ENCODE results near the gene FARS2. TPM values are rescaled to one million over a fixed set of nuclear protein-coding genes. Genes with fewer than 3 reads are reported as not detected.

FARS2 gene
- total RNA-seq, 1 experiment from 2014 or later = 15.0 TPM

DNA sequence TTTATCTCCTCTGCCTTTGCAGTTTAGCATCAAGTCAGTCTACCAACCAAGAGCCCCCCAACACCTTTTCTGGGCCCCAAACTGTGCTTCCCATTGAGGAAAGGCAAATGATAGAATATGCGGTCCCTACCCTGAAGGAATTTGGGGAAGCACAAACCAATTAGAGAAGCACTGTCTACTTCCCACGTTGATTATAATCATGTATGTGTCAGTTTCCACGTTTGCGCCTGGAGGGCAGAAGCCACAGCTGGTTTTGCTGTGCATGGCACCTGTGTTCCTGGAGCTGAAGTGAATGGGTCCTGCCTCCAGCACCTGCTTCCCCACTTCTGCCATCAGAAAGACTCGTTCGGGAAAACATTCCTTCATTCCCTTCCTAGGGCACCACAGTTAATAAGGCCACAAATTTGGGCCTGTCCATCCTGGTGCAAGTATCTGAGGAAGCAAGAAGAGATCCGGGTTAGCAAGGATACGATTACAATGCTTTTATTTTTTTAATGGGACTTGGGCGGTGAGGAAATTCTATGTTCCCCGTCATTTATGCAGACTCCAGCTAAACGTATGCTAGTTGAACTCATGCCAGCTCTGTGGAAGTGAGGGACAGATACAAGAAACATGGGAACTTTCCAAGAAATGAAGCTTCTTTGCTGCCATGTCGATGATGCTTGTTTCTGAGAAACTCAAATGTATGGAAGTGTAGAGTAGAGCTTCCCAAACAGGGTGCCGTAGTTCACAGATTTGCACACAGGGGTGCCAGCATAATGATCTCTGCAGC lies 411.9 kb downstream of the FARS2 start:
- Mint-ChIP-seq H3K9me3 (no peaks in the 10 kb centered on the region), H3K36me3 (no peaks in the 10 kb centered on the region), H3K4me1 (peaks cover 42% of the 10 kb centered on the region), H3K27me3 (ENCODE audit: low read depth) (no peaks in the 10 kb centered on the region), H3K27ac (peak overlapping the region; percentile 44), H3K4me3 (no peak overlapping the region)
- ATAC-seq (no peak), DNase-seq (ENCODE audit: low spot score) (no peak)
- POLR2A ChIA-PET = no interaction called here
- CTCF ChIA-PET = interaction anchor here (3.9 kb wide), 1 partner anchor 202 kb away, joined by 29 read pairs; no protein-coding TSS in a partner anchor
- TF ChIP-seq, protein P1, sequence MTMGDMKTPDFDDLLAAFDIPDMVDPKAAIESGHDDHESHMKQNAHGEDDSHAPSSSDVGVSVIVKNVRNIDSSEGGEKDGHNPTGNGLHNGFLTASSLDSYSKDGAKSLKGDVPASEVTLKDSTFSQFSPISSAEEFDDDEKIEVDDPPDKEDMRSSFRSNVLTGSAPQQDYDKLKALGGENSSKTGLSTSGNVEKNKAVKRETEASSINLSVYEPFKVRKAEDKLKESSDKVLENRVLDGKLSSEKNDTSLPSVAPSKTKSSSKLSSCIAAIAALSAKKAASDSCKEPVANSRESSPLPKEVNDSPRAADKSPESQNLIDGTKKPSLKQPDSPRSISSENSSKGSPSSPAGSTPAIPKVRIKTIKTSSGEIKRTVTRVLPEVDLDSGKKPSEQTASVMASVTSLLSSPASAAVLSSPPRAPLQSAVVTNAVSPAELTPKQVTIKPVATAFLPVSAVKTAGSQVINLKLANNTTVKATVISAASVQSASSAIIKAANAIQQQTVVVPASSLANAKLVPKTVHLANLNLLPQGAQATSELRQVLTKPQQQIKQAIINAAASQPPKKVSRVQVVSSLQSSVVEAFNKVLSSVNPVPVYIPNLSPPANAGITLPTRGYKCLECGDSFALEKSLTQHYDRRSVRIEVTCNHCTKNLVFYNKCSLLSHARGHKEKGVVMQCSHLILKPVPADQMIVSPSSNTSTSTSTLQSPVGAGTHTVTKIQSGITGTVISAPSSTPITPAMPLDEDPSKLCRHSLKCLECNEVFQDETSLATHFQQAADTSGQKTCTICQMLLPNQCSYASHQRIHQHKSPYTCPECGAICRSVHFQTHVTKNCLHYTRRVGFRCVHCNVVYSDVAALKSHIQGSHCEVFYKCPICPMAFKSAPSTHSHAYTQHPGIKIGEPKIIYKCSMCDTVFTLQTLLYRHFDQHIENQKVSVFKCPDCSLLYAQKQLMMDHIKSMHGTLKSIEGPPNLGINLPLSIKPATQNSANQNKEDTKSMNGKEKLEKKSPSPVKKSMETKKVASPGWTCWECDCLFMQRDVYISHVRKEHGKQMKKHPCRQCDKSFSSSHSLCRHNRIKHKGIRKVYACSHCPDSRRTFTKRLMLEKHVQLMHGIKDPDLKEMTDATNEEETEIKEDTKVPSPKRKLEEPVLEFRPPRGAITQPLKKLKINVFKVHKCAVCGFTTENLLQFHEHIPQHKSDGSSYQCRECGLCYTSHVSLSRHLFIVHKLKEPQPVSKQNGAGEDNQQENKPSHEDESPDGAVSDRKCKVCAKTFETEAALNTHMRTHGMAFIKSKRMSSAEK (CRISPR knock-in tag; IDR thresholded peaks at IDR 0.05; ENCODE audit: borderline replicate concordance) = no peak
- no peak for TF ChIP-seq SMAD4 (CRISPR knock-in tag; IDR thresholded peaks at IDR 0.05)
- TF ChIP-seq TEAD4 (CRISPR knock-in tag; IDR thresholded peaks at IDR 0.05) = no peak
- no peak for TF ChIP-seq EMX1 (CRISPR knock-in tag; IDR thresholded peaks at IDR 0.05)
- no peak for TF ChIP-seq KAT7 (CRISPR knock-in tag; IDR thresholded peaks at IDR 0.05; ENCODE audit: borderline replicate concordance)
- TF ChIP-seq, protein P2, sequence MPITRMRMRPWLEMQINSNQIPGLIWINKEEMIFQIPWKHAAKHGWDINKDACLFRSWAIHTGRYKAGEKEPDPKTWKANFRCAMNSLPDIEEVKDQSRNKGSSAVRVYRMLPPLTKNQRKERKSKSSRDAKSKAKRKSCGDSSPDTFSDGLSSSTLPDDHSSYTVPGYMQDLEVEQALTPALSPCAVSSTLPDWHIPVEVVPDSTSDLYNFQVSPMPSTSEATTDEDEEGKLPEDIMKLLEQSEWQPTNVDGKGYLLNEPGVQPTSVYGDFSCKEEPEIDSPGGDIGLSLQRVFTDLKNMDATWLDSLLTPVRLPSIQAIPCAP (CRISPR knock-in tag; IDR thresholded peaks at IDR 0.05) = no peak
- TF ChIP-seq, protein P3, sequence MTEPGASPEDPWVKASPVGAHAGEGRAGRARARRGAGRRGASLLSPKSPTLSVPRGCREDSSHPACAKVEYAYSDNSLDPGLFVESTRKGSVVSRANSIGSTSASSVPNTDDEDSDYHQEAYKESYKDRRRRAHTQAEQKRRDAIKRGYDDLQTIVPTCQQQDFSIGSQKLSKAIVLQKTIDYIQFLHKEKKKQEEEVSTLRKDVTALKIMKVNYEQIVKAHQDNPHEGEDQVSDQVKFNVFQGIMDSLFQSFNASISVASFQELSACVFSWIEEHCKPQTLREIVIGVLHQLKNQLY (CRISPR knock-in tag; IDR thresholded peaks at IDR 0.05) = no peak
- TF ChIP-seq, protein P4, sequence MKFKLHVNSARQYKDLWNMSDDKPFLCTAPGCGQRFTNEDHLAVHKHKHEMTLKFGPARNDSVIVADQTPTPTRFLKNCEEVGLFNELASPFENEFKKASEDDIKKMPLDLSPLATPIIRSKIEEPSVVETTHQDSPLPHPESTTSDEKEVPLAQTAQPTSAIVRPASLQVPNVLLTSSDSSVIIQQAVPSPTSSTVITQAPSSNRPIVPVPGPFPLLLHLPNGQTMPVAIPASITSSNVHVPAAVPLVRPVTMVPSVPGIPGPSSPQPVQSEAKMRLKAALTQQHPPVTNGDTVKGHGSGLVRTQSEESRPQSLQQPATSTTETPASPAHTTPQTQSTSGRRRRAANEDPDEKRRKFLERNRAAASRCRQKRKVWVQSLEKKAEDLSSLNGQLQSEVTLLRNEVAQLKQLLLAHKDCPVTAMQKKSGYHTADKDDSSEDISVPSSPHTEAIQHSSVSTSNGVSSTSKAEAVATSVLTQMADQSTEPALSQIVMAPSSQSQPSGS (CRISPR knock-in tag; IDR thresholded peaks at IDR 0.05; ENCODE audit: borderline replicate concordance, low read depth) = no peak
- TF ChIP-seq, protein P5, sequence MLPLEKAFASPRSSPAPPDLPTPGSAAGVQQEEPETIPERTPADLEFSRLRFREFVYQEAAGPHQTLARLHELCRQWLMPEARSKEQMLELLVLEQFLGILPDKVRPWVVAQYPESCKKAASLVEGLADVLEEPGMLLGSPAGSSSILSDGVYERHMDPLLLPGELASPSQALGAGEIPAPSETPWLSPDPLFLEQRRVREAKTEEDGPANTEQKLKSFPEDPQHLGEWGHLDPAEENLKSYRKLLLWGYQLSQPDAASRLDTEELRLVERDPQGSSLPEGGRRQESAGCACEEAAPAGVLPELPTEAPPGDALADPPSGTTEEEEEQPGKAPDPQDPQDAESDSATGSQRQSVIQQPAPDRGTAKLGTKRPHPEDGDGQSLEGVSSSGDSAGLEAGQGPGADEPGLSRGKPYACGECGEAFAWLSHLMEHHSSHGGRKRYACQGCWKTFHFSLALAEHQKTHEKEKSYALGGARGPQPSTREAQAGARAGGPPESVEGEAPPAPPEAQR (CRISPR knock-in tag; IDR thresholded peaks at IDR 0.05) = no peak

DNA sequence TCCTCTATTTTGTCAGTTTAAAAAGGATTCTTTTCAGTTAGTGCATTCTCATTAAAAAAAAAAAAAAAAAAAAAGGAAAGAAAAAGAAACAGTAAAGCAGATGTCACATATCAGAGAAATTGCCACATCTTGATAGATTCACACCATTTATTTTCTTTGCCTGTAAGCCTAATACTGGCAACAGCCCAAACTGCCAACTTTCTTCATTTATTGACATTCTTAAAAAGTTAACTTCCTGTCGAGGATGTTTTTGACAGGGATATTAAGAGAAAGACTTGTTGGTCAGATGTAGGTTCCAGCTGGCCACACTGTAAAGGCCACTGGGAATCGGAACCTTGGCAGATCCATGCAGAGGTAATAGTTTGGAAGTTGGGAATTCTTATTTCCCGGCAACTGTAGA lies 412.8 kb downstream of the FARS2 start:
- H3K27me3 Mint-ChIP-seq (ENCODE audit: low read depth) = no peaks in the 10 kb centered on the region
- TF ChIP-seq KAT7 (CRISPR knock-in tag; IDR thresholded peaks at IDR 0.05; ENCODE audit: borderline replicate concordance) = no peak
- DNase-seq (ENCODE audit: low spot score) (no peak), ATAC-seq (no peak)
- H3K4me1 Mint-ChIP-seq = peaks cover 49% of the 10 kb centered on the region
- no peak overlapping the region for H3K4me3 Mint-ChIP-seq
- ChIA-PET POLR2A (no interaction called here), CTCF (interaction anchor here (3.9 kb wide), 1 partner anchor 203 kb away, joined by 29 read pairs; no protein-coding TSS in a partner anchor)
- no peaks in the 10 kb centered on the region for H3K9me3 Mint-ChIP-seq
- no peak overlapping the region for H3K27ac Mint-ChIP-seq
- H3K36me3 Mint-ChIP-seq = no peaks in the 10 kb centered on the region

DNA sequence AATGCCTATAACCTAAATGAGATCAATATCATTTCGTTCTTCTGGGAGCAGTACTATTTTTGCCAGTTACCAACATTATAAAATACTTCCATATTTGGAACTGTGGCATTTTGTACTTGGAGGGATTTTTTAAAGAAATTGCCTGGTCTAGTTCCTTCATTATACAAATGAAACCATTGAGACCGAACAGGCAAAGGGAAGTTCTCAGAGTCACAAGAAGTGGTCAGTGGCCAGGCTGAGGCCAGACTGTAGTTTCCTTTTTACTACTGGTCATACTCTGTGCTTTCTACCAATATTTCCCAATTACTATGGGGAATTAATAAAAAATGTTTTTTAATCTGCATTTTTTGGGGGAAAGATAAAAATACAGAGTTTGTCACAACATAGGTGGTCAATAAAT lies 413.4 kb downstream of the FARS2 start:
- no peak for ATAC-seq
- POLR2A ChIA-PET = no interaction called here
- no peak overlapping the region for H3K4me3 Mint-ChIP-seq
- TF ChIP-seq, protein P6, sequence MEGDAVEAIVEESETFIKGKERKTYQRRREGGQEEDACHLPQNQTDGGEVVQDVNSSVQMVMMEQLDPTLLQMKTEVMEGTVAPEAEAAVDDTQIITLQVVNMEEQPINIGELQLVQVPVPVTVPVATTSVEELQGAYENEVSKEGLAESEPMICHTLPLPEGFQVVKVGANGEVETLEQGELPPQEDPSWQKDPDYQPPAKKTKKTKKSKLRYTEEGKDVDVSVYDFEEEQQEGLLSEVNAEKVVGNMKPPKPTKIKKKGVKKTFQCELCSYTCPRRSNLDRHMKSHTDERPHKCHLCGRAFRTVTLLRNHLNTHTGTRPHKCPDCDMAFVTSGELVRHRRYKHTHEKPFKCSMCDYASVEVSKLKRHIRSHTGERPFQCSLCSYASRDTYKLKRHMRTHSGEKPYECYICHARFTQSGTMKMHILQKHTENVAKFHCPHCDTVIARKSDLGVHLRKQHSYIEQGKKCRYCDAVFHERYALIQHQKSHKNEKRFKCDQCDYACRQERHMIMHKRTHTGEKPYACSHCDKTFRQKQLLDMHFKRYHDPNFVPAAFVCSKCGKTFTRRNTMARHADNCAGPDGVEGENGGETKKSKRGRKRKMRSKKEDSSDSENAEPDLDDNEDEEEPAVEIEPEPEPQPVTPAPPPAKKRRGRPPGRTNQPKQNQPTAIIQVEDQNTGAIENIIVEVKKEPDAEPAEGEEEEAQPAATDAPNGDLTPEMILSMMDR (IDR thresholded peaks at IDR 0.05) = no peak
- TF ChIP-seq CBFB (CRISPR knock-in tag; IDR thresholded peaks at IDR 0.05; ENCODE audit: low read depth) (no peak), SMAD4 (CRISPR knock-in tag; IDR thresholded peaks at IDR 0.05) (no peak), ZNF263 (CRISPR knock-in tag; IDR thresholded peaks at IDR 0.05; ENCODE audit: low read depth) (no peak), ESRRA (CRISPR knock-in tag; IDR thresholded peaks at IDR 0.05; ENCODE audit: borderline replicate concordance) (no peak)
- TF ChIP-seq, protein P7, sequence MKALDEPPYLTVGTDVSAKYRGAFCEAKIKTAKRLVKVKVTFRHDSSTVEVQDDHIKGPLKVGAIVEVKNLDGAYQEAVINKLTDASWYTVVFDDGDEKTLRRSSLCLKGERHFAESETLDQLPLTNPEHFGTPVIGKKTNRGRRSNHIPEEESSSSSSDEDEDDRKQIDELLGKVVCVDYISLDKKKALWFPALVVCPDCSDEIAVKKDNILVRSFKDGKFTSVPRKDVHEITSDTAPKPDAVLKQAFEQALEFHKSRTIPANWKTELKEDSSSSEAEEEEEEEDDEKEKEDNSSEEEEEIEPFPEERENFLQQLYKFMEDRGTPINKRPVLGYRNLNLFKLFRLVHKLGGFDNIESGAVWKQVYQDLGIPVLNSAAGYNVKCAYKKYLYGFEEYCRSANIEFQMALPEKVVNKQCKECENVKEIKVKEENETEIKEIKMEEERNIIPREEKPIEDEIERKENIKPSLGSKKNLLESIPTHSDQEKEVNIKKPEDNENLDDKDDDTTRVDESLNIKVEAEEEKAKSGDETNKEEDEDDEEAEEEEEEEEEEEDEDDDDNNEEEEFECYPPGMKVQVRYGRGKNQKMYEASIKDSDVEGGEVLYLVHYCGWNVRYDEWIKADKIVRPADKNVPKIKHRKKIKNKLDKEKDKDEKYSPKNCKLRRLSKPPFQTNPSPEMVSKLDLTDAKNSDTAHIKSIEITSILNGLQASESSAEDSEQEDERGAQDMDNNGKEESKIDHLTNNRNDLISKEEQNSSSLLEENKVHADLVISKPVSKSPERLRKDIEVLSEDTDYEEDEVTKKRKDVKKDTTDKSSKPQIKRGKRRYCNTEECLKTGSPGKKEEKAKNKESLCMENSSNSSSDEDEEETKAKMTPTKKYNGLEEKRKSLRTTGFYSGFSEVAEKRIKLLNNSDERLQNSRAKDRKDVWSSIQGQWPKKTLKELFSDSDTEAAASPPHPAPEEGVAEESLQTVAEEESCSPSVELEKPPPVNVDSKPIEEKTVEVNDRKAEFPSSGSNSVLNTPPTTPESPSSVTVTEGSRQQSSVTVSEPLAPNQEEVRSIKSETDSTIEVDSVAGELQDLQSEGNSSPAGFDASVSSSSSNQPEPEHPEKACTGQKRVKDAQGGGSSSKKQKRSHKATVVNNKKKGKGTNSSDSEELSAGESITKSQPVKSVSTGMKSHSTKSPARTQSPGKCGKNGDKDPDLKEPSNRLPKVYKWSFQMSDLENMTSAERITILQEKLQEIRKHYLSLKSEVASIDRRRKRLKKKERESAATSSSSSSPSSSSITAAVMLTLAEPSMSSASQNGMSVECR (CRISPR knock-in tag; IDR thresholded peaks at IDR 0.05; ENCODE audit: borderline replicate concordance) = no peak

More for the DNA sequence above, 413.4 kb downstream of the FARS2 start:
- Mint-ChIP-seq H3K4me1 (peaks cover 55% of the 10 kb centered on the region), H3K36me3 (no peaks in the 10 kb centered on the region), H3K27ac (no peak overlapping the region), H3K27me3 (ENCODE audit: low read depth) (no peaks in the 10 kb centered on the region), H3K9me3 (no peaks in the 10 kb centered on the region)
- CTCF ChIA-PET = no interaction called here
- DNase-seq (ENCODE audit: low spot score) = no peak

All from WTC11 (cell line).